Naive thymus-derived CD4-positive, alpha-beta T cell (primary cell): ENCODE data around the gene TIMP2. TPM values are rescaled to one million over a fixed set of nuclear protein-coding genes. Genes with fewer than 3 reads are reported as not detected.

Source experiments
- ATAC-seq: fragments of 150-1000 bp; cut with Tn5 transposase; 2 replicates; pipeline ENCODE4 v1.10.0; 2021; ENCODE audit warnings: mild to moderate bottlenecking, moderate library complexity
- CTCF ChIA-PET: fragments of 350-600 bp; sonication (Branson Sonifier 250); formaldehyde crosslinking; loops from one replicate; lab custom pipeline; 2021; ENCODE audit warnings: antibody characterized with exemption; lab: Charles Lee
- POLR2A ChIA-PET: fragments of 350-600 bp; sonication (Branson Sonifier 250); formaldehyde crosslinking; loops from one replicate; lab custom pipeline; 2021; ENCODE audit warnings: antibody characterized with exemption, inconsistent platforms; lab: Charles Lee
- DNase-seq, 9 donors: peaks; one replicate each; pipeline versions ENCODE4 v3.0.0 to v3.0.0-alpha.2; 2020 to 2022; ENCODE audit warnings: mixed read lengths in 1 of 9
- H3K27ac ChIP-seq: one replicate; pipeline ENCODE4 v1.7.0; 2013; ENCODE audit warnings: mild to moderate bottlenecking, low read depth, low read length, moderate library complexity
- H3K27me3 ChIP-seq, 2 donors: one replicate each; pipeline ENCODE4 v1.7.0; 2013; ENCODE audit warnings: low read length in 2 of 2, mild to moderate bottlenecking in 2 of 2, moderate library complexity in 2 of 2; ENCODE audit not compliant: control insufficient read depth in 2 of 2, insufficient read depth in 2 of 2
- H3K36me3 ChIP-seq, 3 experiments: 1 replicate in 2 of 3; 2 replicates in 1 of 3; pipeline ENCODE4 v1.7.0; 2013; ENCODE audit warnings: low read length in 3 of 3, mild to moderate bottlenecking in 3 of 3, moderate library complexity in 1 of 3; ENCODE audit not compliant: insufficient read depth in 3 of 3, control insufficient read depth in 2 of 3
- H3K4me1 ChIP-seq, 2 donors: one replicate each; pipeline ENCODE4 v1.7.0; 2013; ENCODE audit warnings: low read length in 2 of 2, mild to moderate bottlenecking in 2 of 2, moderate library complexity in 1 of 2; ENCODE audit not compliant: control insufficient read depth in 2 of 2, insufficient read depth in 2 of 2
- H3K4me3 ChIP-seq: 2 replicates; pipeline ENCODE4 v1.7.0; 2013; ENCODE audit warnings: mild to moderate bottlenecking, low read length
- H3K9me3 ChIP-seq, 3 experiments: 1 replicate in 2 of 3; 2 replicates in 1 of 3; pipeline ENCODE4 v1.7.0; 2013; ENCODE audit warnings: low read length in 3 of 3; ENCODE audit not compliant: control insufficient read depth in 2 of 3
- H3K27ac Mint-ChIP-seq, 9 donors: one replicate each; pipeline ENCODE4 v1.8.0; 2020 to 2022; ENCODE audit warnings: mixed read lengths in 9 of 9, mild to moderate bottlenecking in 8 of 9, moderate library complexity in 5 of 9, inconsistent platforms in 2 of 9
- H3K27me3 Mint-ChIP-seq, 5 donors: one replicate each; pipeline ENCODE4 v1.8.0; 2021 to 2022; ENCODE audit warnings: mixed read lengths in 5 of 5, mild to moderate bottlenecking in 1 of 5
- H3K36me3 Mint-ChIP-seq, 5 donors: one replicate each; pipeline ENCODE4 v1.8.0; 2020 to 2022; ENCODE audit warnings: mixed read lengths in 5 of 5, mild to moderate bottlenecking in 3 of 5, inconsistent platforms in 1 of 5
- H3K4me1 Mint-ChIP-seq, 7 donors: one replicate each; pipeline ENCODE4 v1.8.0; 2020 to 2022; ENCODE audit warnings: mixed read lengths in 7 of 7, mild to moderate bottlenecking in 3 of 7, inconsistent platforms in 1 of 7
- H3K4me3 Mint-ChIP-seq, 10 donors: one replicate each; pipeline ENCODE4 v1.8.0; 2020 to 2022; ENCODE audit warnings: mild to moderate bottlenecking in 10 of 10, mixed read lengths in 10 of 10, moderate library complexity in 6 of 10, inconsistent platforms in 2 of 10
- H3K9me3 Mint-ChIP-seq, 11 donors: one replicate each; pipeline ENCODE4 v1.8.0; 2020 to 2022; ENCODE audit warnings: mixed read lengths in 11 of 11, mild to moderate bottlenecking in 4 of 11, inconsistent platforms in 1 of 11, moderate library complexity in 1 of 11
- intact Hi-C, 2 donors: fragments of 100-400 bp; cut with micrococcal nuclease; formaldehyde crosslinking; loops; one replicate each; pipeline ENCODE4 v1.15.1; 2023
- polyA plus RNA-seq, 2 donors: library from polyadenylated mRNA; unstranded; fragments of 300-500 nt; fragmentation: Illumina TruSeq; gene quantifications; one replicate each; pipeline ENCODE4 v1.2.3, GENCODE V29; 2021
- total RNA-seq, 6 experiments: library from RNA in 5 of 6; stranded (reverse) in 5 of 6; gene quantifications; 1 replicate in 5 of 6; 2 replicates in 1 of 6; pipeline ENCODE4 v1.2.3 and lab custom pipeline; 2021 to 2026

The TIMP2 gene
- total and polyA plus RNA-seq, 7 experiments from 2014 or later, result 0.23 to 46.1 (median 5.7) TPM

DNA sequence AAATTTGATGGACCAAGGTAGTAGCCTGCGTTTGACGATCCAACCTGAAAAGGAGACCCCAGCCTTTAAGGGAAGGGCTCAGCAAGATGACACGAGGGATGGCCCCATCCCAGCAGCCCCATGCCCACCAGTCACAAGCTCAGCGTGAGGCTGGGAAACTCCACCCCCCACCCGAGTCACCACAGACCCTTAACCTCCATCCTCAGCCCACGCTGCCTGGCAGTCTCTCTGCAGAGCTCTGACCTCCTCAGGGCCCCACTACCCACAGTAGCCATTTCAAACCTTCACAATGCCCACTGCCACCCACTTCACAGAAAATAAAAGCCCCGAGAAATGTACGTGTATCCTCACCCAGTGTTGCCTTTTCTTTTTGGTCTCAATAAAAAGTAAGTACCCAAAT lies 103.2 kb downstream of the TIMP2 start:
- peaks cover 19 to 74% (median 51%) of the 10 kb centered on the region in 5 donors for H3K36me3 Mint-ChIP-seq
- ATAC-seq (no peak), DNase-seq (no peak)
- peaks cover 49 to 92% (median 65%) of the 10 kb centered on the region in 7 donors for H3K4me1 Mint-ChIP-seq
- peak overlapping the region; percentile 38 to 99 (median 94) for H3K27ac Mint-ChIP-seq
- no peaks in the 10 kb centered on the region for H3K27me3 Mint-ChIP-seq
- Histone ChIP-seq H3K4me3 (no peak overlapping the region), H3K9me3 (no peaks in the 10 kb centered on the region), H3K27me3 (no peaks in the 10 kb centered on the region), H3K4me1 (peaks cover 31 to 38% of the 10 kb centered on the region in 2 donors), H3K36me3 (peaks cover 29 to 75% (median 39%) of the 10 kb centered on the region in 3 experiments), H3K27ac (peak overlapping the region; percentile 30)
- CTCF ChIA-PET, result interaction anchor here (0.6 to 0.7 kb wide), 2 partner anchors 14 to 16 kb away, joined by 3 read pairs; no protein-coding TSS in a partner anchor
- POLR2A ChIA-PET, result no interaction called here
- no peak overlapping the region for H3K4me3 Mint-ChIP-seq
- H3K9me3 Mint-ChIP-seq, result peaks cover 0 to 2% (median 0%) of the 10 kb centered on the region in 11 donors
- intact Hi-C loops, result no loop called here

GRCh38 chr17:78820841-78821240 lies 104.3 kb downstream of the TIMP2 start:
- intact Hi-C loops, result no loop called here
- Mint-ChIP-seq H3K4me3 (peak overlapping the region in 4 of 10 donors; percentile 6 to 82 (median 60)), H3K36me3 (peaks cover 21 to 72% (median 50%) of the 10 kb centered on the region in 5 donors), H3K27me3 (no peaks in the 10 kb centered on the region), H3K27ac (peak overlapping the region; percentile 94 to 99 (median 96)), H3K9me3 (peaks cover 0 to 2% (median 0%) of the 10 kb centered on the region in 11 donors), H3K4me1 (peaks cover 48 to 91% (median 68%) of the 10 kb centered on the region in 7 donors)
- Histone ChIP-seq H3K4me1 (peaks cover 42% of the 10 kb centered on the region in 2 donors), H3K27ac (peak overlapping the region; percentile 88), H3K36me3 (peaks cover 25 to 71% (median 38%) of the 10 kb centered on the region in 3 experiments), H3K9me3 (no peaks in the 10 kb centered on the region), H3K27me3 (no peaks in the 10 kb centered on the region), H3K4me3 (no peak overlapping the region)
- ATAC-seq (no peak), DNase-seq (no peak)
- ChIA-PET POLR2A (interaction anchor here (0.8 to 3.4 kb wide), 6 partner anchors 11 to 81 kb away, joined by 3 to 23 read pairs (median 3); no protein-coding TSS in a partner anchor), CTCF (interaction anchor here (0.6 kb wide), 1 partner anchor 96 kb away, joined by 3 read pairs; no protein-coding TSS in a partner anchor)

GRCh38 chr17:78819806-78820792 lies 105.1 kb downstream of the TIMP2 start:
- H3K9me3 Mint-ChIP-seq, result peaks cover 0 to 2% (median 0%) of the 10 kb centered on the region in 11 donors
- peaks cover 42 to 47% of the 10 kb centered on the region in 2 donors for H3K4me1 ChIP-seq
- peak overlapping the region; percentile 37 for H3K4me3 ChIP-seq
- no peaks in the 10 kb centered on the region for H3K27me3 ChIP-seq
- ATAC-seq, result no peak
- H3K9me3 ChIP-seq, result no peaks in the 10 kb centered on the region
- ChIA-PET CTCF (interaction anchor here (0.6 to 1.4 kb wide), 5 partner anchors 10 to 95 kb away, joined by 3 to 4 read pairs (median 3); no protein-coding TSS in a partner anchor), POLR2A (interaction anchor here (0.9 to 3.4 kb wide), 20 partner anchors 9 to 1365 kb away, joined by 3 to 23 read pairs (median 5); no protein-coding TSS in a partner anchor)
- H3K4me3 Mint-ChIP-seq, result peak overlapping the region; percentile 68 to 85 (median 78)
- peaks cover 30 to 71% (median 31%) of the 10 kb centered on the region in 3 experiments for H3K36me3 ChIP-seq
- peaks cover 14 to 72% (median 48%) of the 10 kb centered on the region in 5 donors for H3K36me3 Mint-ChIP-seq
- H3K27ac Mint-ChIP-seq, result peak overlapping the region; percentile 94 to 99 (median 96)
- H3K27ac ChIP-seq, result peak overlapping the region; percentile 88
- no peaks in the 10 kb centered on the region for H3K27me3 Mint-ChIP-seq
- intact Hi-C loops, result loop anchor here (1.0 to 2.0 kb wide), 6 partner anchors 20 to 72 kb away; partner anchors contain the start of genes USP36 (in 2 of the 2) and CYTH1 (in 1 of the 2)
- peak in 1 of 9 donors; percentile 31 for DNase-seq
- peaks cover 44 to 88% (median 67%) of the 10 kb centered on the region in 7 donors for H3K4me1 Mint-ChIP-seq

DNA sequence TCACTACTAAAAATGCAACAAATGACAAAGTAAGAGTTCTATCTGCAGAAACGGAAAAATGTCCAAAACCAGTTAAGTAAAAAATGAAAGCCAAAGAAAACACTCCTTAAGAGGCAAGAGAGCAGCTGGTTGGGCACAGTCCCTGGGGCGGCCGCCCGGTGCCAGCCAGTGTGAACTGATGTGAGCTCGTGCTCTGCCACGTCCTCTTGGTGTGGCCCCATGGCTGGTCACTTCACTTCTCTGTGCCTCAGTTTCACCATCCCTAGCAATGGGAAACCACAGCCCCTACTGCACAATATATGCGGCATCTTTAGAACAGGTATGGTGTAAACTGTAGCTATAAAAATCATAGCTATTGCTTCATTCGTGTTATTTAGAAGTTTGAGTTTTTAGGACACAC lies 105.8 kb downstream of the TIMP2 start:
- H3K36me3 Mint-ChIP-seq, result peaks cover 14 to 70% (median 43%) of the 10 kb centered on the region in 5 donors
- peaks cover 38 to 81% (median 61%) of the 10 kb centered on the region in 7 donors for H3K4me1 Mint-ChIP-seq
- H3K36me3 ChIP-seq, result peaks cover 24 to 71% (median 31%) of the 10 kb centered on the region in 3 experiments
- ATAC-seq (no peak), DNase-seq (no peak)
- no peaks in the 10 kb centered on the region for H3K27me3 Mint-ChIP-seq
- H3K4me1 ChIP-seq, result peaks cover 42 to 47% of the 10 kb centered on the region in 2 donors
- ChIA-PET POLR2A (interaction anchor here (0.8 to 3.4 kb wide), 26 partner anchors 9 to 1365 kb away, joined by 3 to 23 read pairs (median 5); partner anchors contain the start of gene CYTH1), CTCF (interaction anchor here (0.8 to 1.4 kb wide), 6 partner anchors 9 to 73 kb away, joined by 3 to 4 read pairs (median 3); no protein-coding TSS in a partner anchor)
- H3K9me3 Mint-ChIP-seq, result peaks cover 0 to 2% (median 0%) of the 10 kb centered on the region in 11 donors
- H3K27ac Mint-ChIP-seq, result peak overlapping the region; percentile 94 to 99 (median 96)
- H3K9me3 ChIP-seq, result no peaks in the 10 kb centered on the region
- H3K4me3 ChIP-seq, result peak overlapping the region; percentile 37
- H3K27ac ChIP-seq, result peak overlapping the region; percentile 88
- intact Hi-C loops, result loop anchor here (1.0 to 2.0 kb wide), 6 partner anchors 21 to 71 kb away; partner anchors contain the start of genes USP36 (in 2 of the 2) and CYTH1 (in 1 of the 2)
- H3K4me3 Mint-ChIP-seq, result peak overlapping the region; percentile 68 to 85 (median 78)
- H3K27me3 ChIP-seq, result no peaks in the 10 kb centered on the region

- CTCF ChIA-PET, result interaction anchor here (0.8 to 1.4 kb wide), 5 partner anchors 9 to 72 kb away, joined by 3 to 4 read pairs (median 3); no protein-coding TSS in a partner anchor
- POLR2A ChIA-PET, result interaction anchor here (0.8 to 3.4 kb wide), 23 partner anchors 9 to 1364 kb away, joined by 3 to 23 read pairs (median 5); partner anchors contain the start of gene CYTH1
- peaks cover 36 to 76% (median 56%) of the 10 kb centered on the region in 7 donors for H3K4me1 Mint-ChIP-seq
- Histone ChIP-seq H3K4me3 (peak overlapping the region; percentile 37), H3K27me3 (no peaks in the 10 kb centered on the region), H3K9me3 (no peaks in the 10 kb centered on the region), H3K36me3 (peaks cover 23 to 71% (median 30%) of the 10 kb centered on the region in 3 experiments), H3K4me1 (peaks cover 42 to 47% of the 10 kb centered on the region in 2 donors), H3K27ac (peak overlapping the region; percentile 88)
- DNase-seq (peak in 7 of 9 donors; percentile 76 to 89 (median 86)), ATAC-seq (peak; percentile 72)
- H3K9me3 Mint-ChIP-seq, result peaks cover 0 to 2% (median 0%) of the 10 kb centered on the region in 11 donors
- H3K4me3 Mint-ChIP-seq, result peak overlapping the region; percentile 68 to 85 (median 78)
- peak overlapping the region; percentile 94 to 99 (median 96) for H3K27ac Mint-ChIP-seq
- intact Hi-C loops, result loop anchor here (1.0 to 2.0 kb wide), 6 partner anchors 20 to 71 kb away; partner anchors contain the start of genes USP36 (in 2 of the 2) and CYTH1 (in 1 of the 2)
- H3K36me3 Mint-ChIP-seq, result peaks cover 11 to 71% (median 39%) of the 10 kb centered on the region in 5 donors
- no peaks in the 10 kb centered on the region for H3K27me3 Mint-ChIP-seq
Observed at GRCh38 chr17:78818932-78819331, 106.3 kb downstream of the TIMP2 start.
